Mesendoderm (in vitro differentiated cells): ENCODE data around the gene HS1BP3.

Source experiments
- DNase-seq: peaks from one replicate; pipeline ENCODE4 v3.0.0; 2013
- H2AK5ac ChIP-seq: 2 replicates; pipeline ENCODE4 v1.6.1; 2013; ENCODE audit warnings: low read length, inconsistent platforms
- H2BK120ac ChIP-seq: 2 replicates; pipeline ENCODE4 v1.6.1; 2013; ENCODE audit warnings: low read depth, mild to moderate bottlenecking, low read length, moderate library complexity, mixed read lengths
- H2BK15ac ChIP-seq: replicated peaks from 2 replicates; pipeline ENCODE4 v1.6.1; 2013; ENCODE audit warnings: low read depth, mild to moderate bottlenecking, moderate library complexity
- H2BK5ac ChIP-seq: 2 replicates; pipeline ENCODE4 v1.6.1; 2013; ENCODE audit warnings: low read length, inconsistent platforms
- H3K18ac ChIP-seq: 2 replicates; pipeline ENCODE4 v1.6.1; 2013; ENCODE audit warnings: mild to moderate bottlenecking, low read length, mixed read lengths
- H3K23ac ChIP-seq: one replicate; pipeline ENCODE4 v1.6.1; 2013; ENCODE audit warnings: low read length
- H3K27ac ChIP-seq: 2 replicates; pipeline ENCODE4 v1.5.1; 2013; ENCODE audit warnings: low read depth, mild to moderate bottlenecking, inconsistent platforms, low read length, moderate library complexity
- H3K27me3 ChIP-seq: 2 replicates; pipeline ENCODE4 v1.6.1; 2013; ENCODE audit warnings: low read length, control low read depth, mild to moderate bottlenecking, inconsistent platforms; ENCODE audit not compliant: insufficient read depth, poor library complexity
- H3K36me3 ChIP-seq: 2 replicates; pipeline ENCODE4 v1.6.1; 2013; ENCODE audit warnings: low read length, inconsistent platforms; ENCODE audit not compliant: control insufficient read depth, insufficient read depth
- H3K4ac ChIP-seq: one replicate; pipeline ENCODE4 v1.6.1; 2013; ENCODE audit warnings: low read depth, mild to moderate bottlenecking, low read length, moderate library complexity
- H3K4me1 ChIP-seq: 2 replicates; pipeline ENCODE4 v1.6.1; 2013; ENCODE audit warnings: low read depth, low read length, inconsistent platforms; ENCODE audit not compliant: control insufficient read depth
- H3K4me2 ChIP-seq: 2 replicates; pipeline ENCODE4 v1.6.1; 2013; ENCODE audit warnings: low read length
- H3K4me3 ChIP-seq: 2 replicates; pipeline ENCODE4 v1.5.1; 2013; ENCODE audit warnings: mild to moderate bottlenecking, low read length
- H3K56ac ChIP-seq: one replicate; pipeline ENCODE4 v1.6.1; 2013; ENCODE audit warnings: low read length
- H3K79me1 ChIP-seq: 2 replicates; pipeline ENCODE4 v1.6.1; 2013; ENCODE audit warnings: low read length, inconsistent platforms
- H3K79me2 ChIP-seq: 2 replicates; pipeline ENCODE4 v1.6.1; 2013; ENCODE audit warnings: mild to moderate bottlenecking, low read length; ENCODE audit not compliant: control insufficient read depth, insufficient read depth
- H3K9ac ChIP-seq: 2 replicates; pipeline ENCODE4 v1.6.1; 2013; ENCODE audit warnings: low read length, inconsistent platforms
- H4K5ac ChIP-seq: one replicate; pipeline ENCODE4 v1.6.1; 2013; ENCODE audit warnings: low read length
- H4K8ac ChIP-seq: one replicate; pipeline ENCODE4 v1.6.1; 2013; ENCODE audit warnings: low read depth, mild to moderate bottlenecking, control low read depth, low read length, moderate library complexity
- WGBS: extraction: QIAGEN DNeasy Blood & Tissue Kit; methylation state at CpG from one replicate; pipeline ENCODE4 v1.1.7; 2013; ENCODE audit warnings: low lambda C conversion rate, missing lambda C conversion rate; ENCODE audit not compliant: insufficient coverage; ENCODE audit errors: extremely low coverage; 5-methylcytosine and 5-hydroxymethylcytosine counted together

HS1BP3 gene

GRCh38 chr2:20618468-20618885, 32.4 kb downstream of the HS1BP3 start:
- H3K36me3 ChIP-seq, result no peaks in the 10 kb centered on the region
- no peak overlapping the region for H2AK5ac ChIP-seq
- H2BK120ac ChIP-seq, result no peak overlapping the region
- no peak overlapping the region for H3K4me3 ChIP-seq
- no peak overlapping the region for H4K5ac ChIP-seq
- H3K79me2 ChIP-seq, result no peaks in the 10 kb centered on the region
- no peak overlapping the region for H3K56ac ChIP-seq
- H2BK5ac ChIP-seq, result no peak overlapping the region
- H3K79me1 ChIP-seq, result no peaks in the 10 kb centered on the region
- H3K18ac ChIP-seq, result no peak overlapping the region
- no peak overlapping the region for H3K23ac ChIP-seq
- H3K4ac ChIP-seq, result no peak overlapping the region
- H4K8ac ChIP-seq, result no peak overlapping the region
- WGBS, result no CpG with 5 or more reads among the region's 10 CpGs
- no peak overlapping the region for H3K27ac ChIP-seq
- DNase-seq, result no peak
- H2BK15ac ChIP-seq, result no peak overlapping the region
- H3K4me1 ChIP-seq, result peaks cover 2% of the 10 kb centered on the region
- H3K9ac ChIP-seq, result no peak overlapping the region
- no peak overlapping the region for H3K4me2 ChIP-seq
- H3K27me3 ChIP-seq, result no peaks in the 10 kb centered on the region

GRCh38 chr2:20617892-20618467, 32.9 kb downstream of the HS1BP3 start:
- H3K56ac ChIP-seq, result no peak overlapping the region
- no peak overlapping the region for H2BK5ac ChIP-seq
- H3K4me2 ChIP-seq, result no peak overlapping the region
- no peak overlapping the region for H3K27ac ChIP-seq
- H3K36me3 ChIP-seq, result no peaks in the 10 kb centered on the region
- no peaks in the 10 kb centered on the region for H3K79me1 ChIP-seq
- no peak overlapping the region for H3K9ac ChIP-seq
- no peaks in the 10 kb centered on the region for H3K79me2 ChIP-seq
- no peak overlapping the region for H4K5ac ChIP-seq
- H3K18ac ChIP-seq, result no peak overlapping the region
- no peak overlapping the region for H2AK5ac ChIP-seq
- WGBS, result no CpG with 5 or more reads among the region's 14 CpGs
- no peak overlapping the region for H3K23ac ChIP-seq
- no peak overlapping the region for H2BK120ac ChIP-seq
- no peak overlapping the region for H3K4me3 ChIP-seq
- H3K4me1 ChIP-seq, result peaks cover 2% of the 10 kb centered on the region
- no peak overlapping the region for H3K4ac ChIP-seq
- H4K8ac ChIP-seq, result no peak overlapping the region
- DNase-seq, result no peak
- no peak overlapping the region for H2BK15ac ChIP-seq
- H3K27me3 ChIP-seq, result no peaks in the 10 kb centered on the region

- no peak overlapping the region for H2BK5ac ChIP-seq
- no peak overlapping the region for H3K9ac ChIP-seq
- H3K27ac ChIP-seq, result no peak overlapping the region
- H3K36me3 ChIP-seq, result no peaks in the 10 kb centered on the region
- H4K5ac ChIP-seq, result no peak overlapping the region
- H4K8ac ChIP-seq, result no peak overlapping the region
- no peak overlapping the region for H3K4me2 ChIP-seq
- H2BK15ac ChIP-seq, result no peak overlapping the region
- DNase-seq, result peak; percentile 81
- H3K4me1 ChIP-seq, result peaks cover 2% of the 10 kb centered on the region
- WGBS, result no CpG with 5 or more reads among the region's 10 CpGs
- no peak overlapping the region for H3K4me3 ChIP-seq
- H3K79me2 ChIP-seq, result no peaks in the 10 kb centered on the region
- no peak overlapping the region for H3K4ac ChIP-seq
- no peaks in the 10 kb centered on the region for H3K27me3 ChIP-seq
- no peak overlapping the region for H2AK5ac ChIP-seq
- no peak overlapping the region for H2BK120ac ChIP-seq
- H3K56ac ChIP-seq, result no peak overlapping the region
- H3K18ac ChIP-seq, result no peak overlapping the region
- no peaks in the 10 kb centered on the region for H3K79me1 ChIP-seq
- H3K23ac ChIP-seq, result no peak overlapping the region
Measured at GRCh38 chr2:20617081-20617575, 33.8 kb downstream of the HS1BP3 start.

GRCh38 chr2:20616341-20616871, 34.5 kb downstream of the HS1BP3 start:
- Histone ChIP-seq H3K4me1 (peaks cover 2% of the 10 kb centered on the region), H3K4me2 (no peak overlapping the region), H4K8ac (no peak overlapping the region), H4K5ac (no peak overlapping the region), H3K79me2 (no peaks in the 10 kb centered on the region), H3K4me3 (no peak overlapping the region), H3K27me3 (no peaks in the 10 kb centered on the region), H3K9ac (no peak overlapping the region), H3K4ac (no peak overlapping the region), H3K79me1 (no peaks in the 10 kb centered on the region), H3K56ac (no peak overlapping the region), H2BK5ac (no peak overlapping the region), H3K18ac (no peak overlapping the region), H2AK5ac (no peak overlapping the region), H3K27ac (no peak overlapping the region), H2BK120ac (no peak overlapping the region), H3K23ac (no peak overlapping the region), H3K36me3 (no peaks in the 10 kb centered on the region), H2BK15ac (no peak overlapping the region)
- WGBS, result no CpG with 5 or more reads among the region's 4 CpGs
- DNase-seq, result no peak

GRCh38 chr2:20615466-20616241, 35.2 kb downstream of the HS1BP3 start:
- no peak overlapping the region for H2BK5ac ChIP-seq
- no CpG with 5 or more reads among the region's 9 CpGs for WGBS
- H3K79me1 ChIP-seq, result no peaks in the 10 kb centered on the region
- H3K56ac ChIP-seq, result peak overlapping the region; percentile 12
- H3K4ac ChIP-seq, result no peak overlapping the region
- no peaks in the 10 kb centered on the region for H3K79me2 ChIP-seq
- no peak for DNase-seq
- H4K8ac ChIP-seq, result no peak overlapping the region
- H3K23ac ChIP-seq, result no peak overlapping the region
- no peaks in the 10 kb centered on the region for H3K36me3 ChIP-seq
- no peak overlapping the region for H3K4me3 ChIP-seq
- no peak overlapping the region for H3K18ac ChIP-seq
- no peak overlapping the region for H2BK15ac ChIP-seq
- no peak overlapping the region for H4K5ac ChIP-seq
- H2AK5ac ChIP-seq, result no peak overlapping the region
- no peak overlapping the region for H2BK120ac ChIP-seq
- H3K9ac ChIP-seq, result no peak overlapping the region
- H3K27me3 ChIP-seq, result no peaks in the 10 kb centered on the region
- H3K27ac ChIP-seq, result no peak overlapping the region
- H3K4me1 ChIP-seq, result peaks cover 2% of the 10 kb centered on the region
- no peak overlapping the region for H3K4me2 ChIP-seq
